MM.1S (cell line): Measurements from ENCODE around the gene STX4.

Source experiments
- DNase-seq: peaks from one replicate; pipeline ENCODE4 v3.0.0-alpha.2; 2015
- H2AFZ ChIP-seq: fragments of 300-600 bp; sonication (generic); 2 replicates; pipeline ENCODE4 v1.6.0; 2016; ENCODE audit warnings: antibody characterized with exemption, low read length
- H3F3A ChIP-seq: fragments of 300-600 bp; sonication (generic); 2 replicates; pipeline ENCODE4 v1.6.1; 2016; ENCODE audit warnings: mild to moderate bottlenecking, antibody characterized with exemption, low read length, moderate library complexity, mixed read lengths; ENCODE audit not compliant: insufficient read depth
- H3K27ac ChIP-seq: fragments of 300-600 bp; sonication (generic); 2 replicates; pipeline ENCODE4 v1.5.1; 2016; ENCODE audit warnings: mild to moderate bottlenecking, low read length
- H3K27me3 ChIP-seq: fragments of 300-600 bp; sonication (generic); replicated peaks from 2 replicates; pipeline ENCODE4 v1.6.0; 2016; ENCODE audit warnings: low read length; ENCODE audit not compliant: insufficient read depth
- H3K36me3 ChIP-seq: fragments of 300-600 bp; sonication (generic); replicated peaks from 2 replicates; pipeline ENCODE4 v1.6.1; 2016; ENCODE audit warnings: mild to moderate bottlenecking, low read length, mixed read lengths; ENCODE audit not compliant: insufficient read depth
- H3K4me1 ChIP-seq: fragments of 300-600 bp; sonication (generic); 2 replicates; pipeline ENCODE4 v1.6.1; 2016; ENCODE audit warnings: low read length, mixed read lengths
- H3K4me2 ChIP-seq: fragments of 300-600 bp; sonication (generic); 2 replicates; pipeline ENCODE4 v1.6.0; 2016; ENCODE audit warnings: low read depth, low read length
- H3K4me3 ChIP-seq: fragments of 300-600 bp; sonication (generic); 2 replicates; pipeline ENCODE4 v1.5.1; 2016; ENCODE audit warnings: low read length, mixed read lengths
- H3K79me2 ChIP-seq: fragments of 300-600 bp; sonication (generic); 2 replicates; pipeline ENCODE4 v1.6.1; 2016; ENCODE audit warnings: mixed run types, low read length, mixed read lengths
- H3K9ac ChIP-seq: fragments of 300-600 bp; sonication (generic); 2 replicates; pipeline ENCODE4 v1.6.1; 2016; ENCODE audit warnings: low read length, mixed read lengths
- H3K9me2 ChIP-seq: fragments of 300-600 bp; sonication (generic); replicated peaks from 2 replicates; pipeline ENCODE4 v1.6.1; 2016; ENCODE audit warnings: mild to moderate bottlenecking, low read length, mixed read lengths; ENCODE audit not compliant: insufficient read depth
- H3K9me3 ChIP-seq: fragments of 300-600 bp; sonication (generic); replicated peaks from 2 replicates; pipeline ENCODE4 v1.6.1; 2016; ENCODE audit warnings: mild to moderate bottlenecking, low read length, mixed read lengths; ENCODE audit not compliant: insufficient read depth
- H4K20me1 ChIP-seq: fragments of 300-600 bp; sonication (generic); 2 replicates; pipeline ENCODE4 v1.6.1; 2016; ENCODE audit warnings: mild to moderate bottlenecking, low read length, moderate library complexity, mixed read lengths; ENCODE audit not compliant: insufficient read depth
- EZH2 ChIP-seq: fragments of 300-600 bp; sonication (generic); optimal IDR thresholded peaks from 2 replicates; pipeline ENCODE3; 2017; ENCODE audit warnings: low read depth, mild to moderate bottlenecking, antibody characterized with exemption, low read length, mixed read lengths
- EZH2phosphoT487 ChIP-seq: fragments of 300-600 bp; sonication (generic); IDR thresholded peaks from 2 replicates; pipeline ENCODE4 v1.6.1; 2018; ENCODE audit warnings: antibody characterized with exemption, low read length
- TF ChIP-seq, protein P1 (sequence below): fragments of 300-600 bp; sonication (generic); IDR thresholded peaks from 2 replicates; pipeline ENCODE4 v1.5.1; 2016; ENCODE audit warnings: antibody characterized with exemption, low read length, mixed read lengths

STX4 gene

DNA sequence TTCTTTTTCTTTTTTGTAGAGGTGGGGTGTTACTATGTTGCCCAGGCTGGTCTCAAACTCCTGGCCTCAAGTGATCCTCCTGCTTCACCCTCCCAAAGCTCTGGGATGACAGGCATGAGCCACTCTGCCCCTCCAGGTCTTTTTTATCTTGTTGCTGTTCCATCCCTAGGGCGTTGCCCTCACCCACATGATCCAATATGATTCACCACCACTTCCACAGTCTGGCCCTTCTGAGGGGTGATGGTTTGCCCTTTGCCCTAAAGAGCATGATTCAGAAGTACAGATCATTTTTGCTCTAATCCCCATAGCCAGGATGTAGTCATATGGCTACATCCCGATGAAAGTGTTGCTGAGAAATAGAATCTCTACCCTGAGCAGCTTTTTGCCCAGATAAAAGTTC is 18.8 kb downstream of the STX4 start:
- Histone ChIP-seq H3K79me2 (no peaks in the 10 kb centered on the region), H3K36me3 (no peaks in the 10 kb centered on the region), H3K9ac (no peak overlapping the region), H3F3A (no peaks in the 10 kb centered on the region), H4K20me1 (no peaks in the 10 kb centered on the region), H3K9me3 (no peaks in the 10 kb centered on the region), H3K4me1 (no peaks in the 10 kb centered on the region), H3K27me3 (no peaks in the 10 kb centered on the region), H2AFZ (no peak overlapping the region), H3K4me2 (no peak overlapping the region), H3K27ac (no peak overlapping the region), H3K9me2 (no peaks in the 10 kb centered on the region), H3K4me3 (no peak overlapping the region)
- no peak for TF ChIP-seq EZH2phosphoT487
- TF ChIP-seq EZH2 = no peak
- TF ChIP-seq, protein P1, sequence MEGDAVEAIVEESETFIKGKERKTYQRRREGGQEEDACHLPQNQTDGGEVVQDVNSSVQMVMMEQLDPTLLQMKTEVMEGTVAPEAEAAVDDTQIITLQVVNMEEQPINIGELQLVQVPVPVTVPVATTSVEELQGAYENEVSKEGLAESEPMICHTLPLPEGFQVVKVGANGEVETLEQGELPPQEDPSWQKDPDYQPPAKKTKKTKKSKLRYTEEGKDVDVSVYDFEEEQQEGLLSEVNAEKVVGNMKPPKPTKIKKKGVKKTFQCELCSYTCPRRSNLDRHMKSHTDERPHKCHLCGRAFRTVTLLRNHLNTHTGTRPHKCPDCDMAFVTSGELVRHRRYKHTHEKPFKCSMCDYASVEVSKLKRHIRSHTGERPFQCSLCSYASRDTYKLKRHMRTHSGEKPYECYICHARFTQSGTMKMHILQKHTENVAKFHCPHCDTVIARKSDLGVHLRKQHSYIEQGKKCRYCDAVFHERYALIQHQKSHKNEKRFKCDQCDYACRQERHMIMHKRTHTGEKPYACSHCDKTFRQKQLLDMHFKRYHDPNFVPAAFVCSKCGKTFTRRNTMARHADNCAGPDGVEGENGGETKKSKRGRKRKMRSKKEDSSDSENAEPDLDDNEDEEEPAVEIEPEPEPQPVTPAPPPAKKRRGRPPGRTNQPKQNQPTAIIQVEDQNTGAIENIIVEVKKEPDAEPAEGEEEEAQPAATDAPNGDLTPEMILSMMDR = no peak
- no peak for DNase-seq

DNA sequence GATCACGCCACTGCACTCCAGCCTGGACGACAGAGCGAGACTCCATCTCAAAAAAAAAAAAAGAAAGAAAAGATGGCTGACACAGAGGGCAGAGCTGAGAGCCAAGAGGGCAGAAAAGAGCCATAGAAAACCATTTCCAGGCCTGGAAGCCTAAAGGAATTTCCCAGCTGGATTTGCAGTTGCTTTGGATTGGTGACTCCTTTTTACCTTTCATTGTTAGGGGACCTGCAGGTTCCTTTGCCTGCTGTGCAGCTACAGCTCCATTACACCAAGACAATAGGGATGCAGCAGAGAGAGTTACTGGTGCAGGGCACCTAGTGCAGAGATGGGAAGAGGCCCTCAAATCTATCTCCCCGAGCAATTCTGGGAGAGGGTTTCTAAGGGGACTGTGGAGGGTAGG is 22.3 kb downstream of the STX4 start:
- Histone ChIP-seq H3K9me2 (no peaks in the 10 kb centered on the region), H3K79me2 (no peaks in the 10 kb centered on the region), H3K9ac (no peak overlapping the region), H2AFZ (no peak overlapping the region), H3K27me3 (no peaks in the 10 kb centered on the region), H3K4me1 (no peaks in the 10 kb centered on the region), H3K36me3 (no peaks in the 10 kb centered on the region), H3F3A (no peaks in the 10 kb centered on the region), H3K27ac (no peak overlapping the region), H3K9me3 (no peaks in the 10 kb centered on the region), H4K20me1 (no peaks in the 10 kb centered on the region; the same call in 1 of the 2 replicates), H3K4me2 (no peak overlapping the region), H3K4me3 (no peak overlapping the region)
- DNase-seq = no peak
- no peak for TF ChIP-seq EZH2

DNA sequence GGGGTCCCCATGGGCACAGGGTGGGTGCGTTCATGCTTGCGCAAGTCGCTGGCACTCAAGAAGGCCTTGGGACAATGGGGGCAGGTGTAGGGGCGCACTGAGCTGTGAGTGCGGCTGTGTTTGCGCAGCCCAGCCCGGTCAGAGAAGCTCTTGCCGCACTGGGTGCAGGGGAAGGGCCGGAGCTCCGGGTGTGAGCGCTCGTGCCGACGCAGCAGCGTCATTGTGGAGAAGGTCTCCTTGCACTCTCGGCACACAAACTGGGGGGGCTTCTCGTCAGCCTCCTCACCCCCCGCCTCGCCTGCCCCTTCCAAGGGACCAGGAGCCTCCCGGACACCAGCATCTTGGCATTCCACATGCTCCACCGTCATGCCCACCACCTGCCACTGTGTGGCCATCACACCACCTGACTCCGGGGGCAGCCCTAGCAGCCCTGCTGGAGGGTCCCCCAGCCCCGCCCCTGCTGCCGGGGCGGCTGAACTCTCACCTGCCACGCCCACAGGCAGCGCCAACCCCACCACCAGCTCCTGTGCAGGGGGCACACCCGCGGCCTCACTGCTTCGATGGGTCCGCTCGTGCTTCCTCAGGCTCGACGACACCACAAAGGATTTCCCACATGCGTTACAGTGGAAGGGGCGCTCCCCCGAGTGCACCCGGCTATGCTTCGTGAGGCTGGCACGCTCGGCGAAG is 27.9 kb downstream of the STX4 start:
- no peaks in the 10 kb centered on the region for H3K4me1 ChIP-seq
- DNase-seq = no peak
- no peaks in the 10 kb centered on the region for H3F3A ChIP-seq
- no peaks in the 10 kb centered on the region for H3K27me3 ChIP-seq
- H3K9me2 ChIP-seq = no peaks in the 10 kb centered on the region
- no peaks in the 10 kb centered on the region; the same call in 1 of the 2 replicates for H4K20me1 ChIP-seq
- no peak overlapping the region for H3K9ac ChIP-seq
- H3K4me3 ChIP-seq = no peak overlapping the region
- no peak overlapping the region for H3K27ac ChIP-seq
- H3K9me3 ChIP-seq = no peaks in the 10 kb centered on the region
- H3K36me3 ChIP-seq = no peaks in the 10 kb centered on the region
- H3K4me2 ChIP-seq = no peak overlapping the region
- H3K79me2 ChIP-seq = peaks cover 1% of the 10 kb centered on the region; the same call in 1 of the 2 replicates
- H2AFZ ChIP-seq = no peak overlapping the region
- TF ChIP-seq EZH2 = no peak
- TF ChIP-seq EZH2phosphoT487 = no peak
- TF ChIP-seq, protein P1 = no peak

DNA sequence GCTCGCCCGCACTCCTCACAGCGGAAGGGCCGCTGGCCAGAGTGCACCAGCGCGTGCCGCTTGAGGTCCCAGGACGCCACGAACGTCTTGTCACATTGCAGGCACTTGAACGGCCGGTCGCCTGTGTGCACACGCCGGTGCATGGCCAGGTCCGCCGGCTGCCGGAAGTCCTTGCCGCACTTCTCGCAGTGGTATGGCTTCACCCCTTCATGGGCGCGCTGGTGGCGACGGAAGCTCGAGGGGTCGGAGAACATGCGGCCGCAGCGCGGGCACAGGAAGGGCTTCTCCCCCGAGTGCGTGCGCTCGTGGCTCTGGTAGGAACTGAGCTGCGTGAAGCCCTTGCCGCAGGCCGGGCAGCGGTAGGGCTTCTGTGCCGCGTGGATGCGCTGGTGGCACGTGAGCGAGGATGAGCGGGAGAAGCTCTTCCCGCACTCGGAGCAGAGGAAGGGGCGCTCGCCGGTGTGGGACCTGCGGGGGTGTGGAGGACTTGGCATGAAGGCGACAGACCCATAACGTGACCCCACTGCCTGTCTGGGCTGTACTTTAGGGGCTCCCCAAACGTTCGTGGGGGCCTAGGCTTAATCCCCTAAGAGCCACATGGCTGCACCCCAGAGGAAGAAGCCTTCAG is 28.6 kb downstream of the STX4 start:
- DNase-seq = no peak
- peaks cover 7% of the 10 kb centered on the region; the same call in 1 of the 2 replicates for H3K79me2 ChIP-seq
- no peaks in the 10 kb centered on the region; the same call in 1 of the 2 replicates for H4K20me1 ChIP-seq
- no peaks in the 10 kb centered on the region for H3K9me3 ChIP-seq
- no peak overlapping the region for H3K4me2 ChIP-seq
- H3K27ac ChIP-seq = no peak overlapping the region
- H3K27me3 ChIP-seq = no peaks in the 10 kb centered on the region
- no peak overlapping the region for H3K4me3 ChIP-seq
- no peak for TF ChIP-seq EZH2
- TF ChIP-seq, protein P1 = no peak
- H2AFZ ChIP-seq = no peak overlapping the region
- no peaks in the 10 kb centered on the region for H3K36me3 ChIP-seq
- no peak overlapping the region for H3K9ac ChIP-seq
- H3K9me2 ChIP-seq = no peaks in the 10 kb centered on the region
- no peaks in the 10 kb centered on the region for H3F3A ChIP-seq
- no peaks in the 10 kb centered on the region for H3K4me1 ChIP-seq
